ENCODE measurements around the gene EPHB2. TPM values are rescaled to one million over a fixed set of nuclear protein-coding genes. Genes with fewer than 3 reads are reported as not detected.
A peak's percentile ranks its signal among the peaks of the same experiment; 100 is the strongest.

EPHB2 gene
- total RNA-seq, 1 experiment from 2014 or later, result 3.3 TPM

DNA sequence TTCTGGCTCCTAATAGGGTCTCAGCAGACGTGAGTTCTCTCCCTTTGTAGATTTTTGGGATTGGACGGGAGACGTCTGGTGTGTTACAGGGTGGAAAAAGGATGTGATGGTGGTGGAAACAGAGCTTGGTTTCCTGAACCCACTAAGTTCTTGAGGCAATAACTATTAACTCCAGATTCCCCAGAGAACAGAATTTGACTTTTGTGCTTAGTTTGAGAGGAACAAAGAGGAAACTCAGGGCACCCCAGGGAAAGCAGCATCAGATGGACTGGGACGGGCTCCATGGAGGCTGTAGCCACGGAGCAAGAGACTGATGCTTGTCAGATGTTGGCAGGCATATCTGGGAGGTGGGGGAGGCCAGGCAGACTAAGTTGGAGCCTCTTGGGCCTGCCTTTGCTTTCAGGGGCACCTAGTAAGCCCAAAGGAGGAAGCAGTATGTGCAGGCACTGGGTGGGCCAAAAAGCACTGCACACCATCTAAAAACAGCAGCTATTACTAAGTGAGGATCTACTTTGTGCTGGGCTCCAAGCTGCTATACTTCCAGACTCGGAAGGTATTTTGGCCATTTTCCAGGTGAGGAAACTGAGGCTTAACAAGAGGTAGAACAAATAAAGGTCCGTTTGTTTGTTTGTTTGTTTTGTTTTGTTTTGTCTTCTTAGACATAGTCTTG lies 66.9 kb downstream of the EPHB2 start:
- DNase-seq (ENCODE audit: low spot score), result no peak

- no peak for DNase-seq (ENCODE audit: low spot score)
These were observed 67.8 kb downstream of the EPHB2 start for GRCh38 chr1:22778408-22778807.

DNA sequence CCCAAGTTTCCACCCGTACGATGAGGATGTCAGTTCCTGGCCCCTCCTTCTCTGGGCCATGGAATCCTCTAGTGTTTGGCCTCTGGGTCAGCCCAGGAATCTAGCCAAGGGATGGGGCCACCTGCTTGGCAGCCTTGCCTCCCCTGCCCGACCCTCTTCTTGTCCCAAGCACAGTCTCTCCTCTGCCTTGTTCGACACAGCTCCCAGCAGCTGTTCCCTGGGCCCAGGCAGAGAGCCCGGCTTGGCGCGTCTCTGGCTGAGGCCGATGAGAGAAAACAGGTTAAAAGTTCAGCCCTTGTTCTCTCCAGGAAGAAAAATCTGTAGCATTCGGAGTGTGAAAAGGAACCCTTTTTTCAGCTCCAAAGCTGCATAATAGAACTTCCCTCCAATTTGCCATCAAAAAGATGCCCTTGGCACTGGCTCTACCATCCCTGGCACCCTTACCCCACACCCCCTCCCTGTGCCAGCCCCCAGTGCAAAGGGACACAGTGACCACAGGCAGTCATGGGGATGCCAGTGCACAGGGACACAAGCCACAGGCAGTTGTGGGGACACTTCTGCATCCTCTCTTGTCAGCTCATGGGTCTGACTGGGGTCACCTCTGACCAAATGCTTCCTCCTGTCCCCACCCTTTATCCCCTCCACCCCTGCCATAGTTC lies 68.4 kb downstream of the EPHB2 start:
- DNase-seq (ENCODE audit: low spot score), result no peak

DNA sequence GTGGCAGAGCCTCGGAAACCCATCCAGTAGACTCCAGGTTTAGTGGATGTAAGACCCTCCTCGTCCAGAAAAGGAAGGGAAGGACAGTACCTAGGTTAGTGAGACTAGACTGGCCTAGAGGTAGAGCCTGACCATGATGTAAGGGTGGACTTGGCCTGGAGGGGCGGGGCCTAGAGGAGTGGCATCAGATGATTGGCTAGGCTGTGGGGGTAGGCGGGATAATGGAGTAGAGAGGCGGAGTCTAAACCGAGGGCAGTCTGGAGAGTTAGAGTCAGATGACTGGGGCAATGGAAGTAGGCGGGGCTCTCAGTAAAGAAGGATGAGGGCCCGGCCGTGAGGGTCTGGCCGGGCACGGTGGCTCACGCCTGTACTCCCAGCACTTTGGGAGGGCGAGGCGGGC lies 70.1 kb downstream of the EPHB2 start:
- peak; percentile 55 for DNase-seq (ENCODE audit: low spot score)

- DNase-seq (ENCODE audit: low spot score), result no peak
These were observed 70.8 kb downstream of the EPHB2 start for GRCh38 chr1:22781483-22781882.

GRCh38 chr1:22782406-22782805 lies 71.8 kb downstream of the EPHB2 start:
- DNase-seq (ENCODE audit: low spot score), result no peak

- DNase-seq (ENCODE audit: low spot score), result no peak
These were observed 73.7 kb downstream of the EPHB2 start for GRCh38 chr1:22784317-22784716.

DNA sequence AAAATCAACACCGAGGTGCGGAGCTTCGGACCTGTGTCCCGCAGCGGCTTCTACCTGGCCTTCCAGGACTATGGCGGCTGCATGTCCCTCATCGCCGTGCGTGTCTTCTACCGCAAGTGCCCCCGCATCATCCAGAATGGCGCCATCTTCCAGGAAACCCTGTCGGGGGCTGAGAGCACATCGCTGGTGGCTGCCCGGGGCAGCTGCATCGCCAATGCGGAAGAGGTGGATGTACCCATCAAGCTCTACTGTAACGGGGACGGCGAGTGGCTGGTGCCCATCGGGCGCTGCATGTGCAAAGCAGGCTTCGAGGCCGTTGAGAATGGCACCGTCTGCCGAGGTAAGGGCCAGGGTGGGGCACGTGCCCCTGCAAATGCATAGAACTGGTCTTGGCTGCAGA lies 74.1 kb downstream of the EPHB2 start:
- DNase-seq (ENCODE audit: low spot score), result no peak

DNA sequence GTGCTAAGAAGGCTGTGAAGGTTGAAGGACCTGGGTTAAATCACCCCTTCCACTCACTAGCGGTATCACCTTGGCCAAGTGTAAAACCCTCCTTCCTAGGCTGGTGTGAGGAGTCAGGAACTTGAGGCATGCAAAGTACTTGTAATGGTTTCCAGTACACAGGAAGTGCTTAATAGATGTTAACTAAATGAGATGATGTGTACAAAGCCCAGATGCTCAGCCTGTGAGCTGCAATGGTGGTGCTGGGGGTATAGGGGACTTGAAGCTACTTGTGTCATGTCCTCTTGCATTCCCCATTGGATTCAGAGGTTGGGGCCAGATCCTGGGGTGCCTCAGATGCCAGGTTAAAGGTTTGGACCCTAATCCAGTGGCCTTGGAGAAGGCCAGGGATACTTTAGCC lies 75.5 kb downstream of the EPHB2 start:
- no peak for DNase-seq (ENCODE audit: low spot score)

DNA sequence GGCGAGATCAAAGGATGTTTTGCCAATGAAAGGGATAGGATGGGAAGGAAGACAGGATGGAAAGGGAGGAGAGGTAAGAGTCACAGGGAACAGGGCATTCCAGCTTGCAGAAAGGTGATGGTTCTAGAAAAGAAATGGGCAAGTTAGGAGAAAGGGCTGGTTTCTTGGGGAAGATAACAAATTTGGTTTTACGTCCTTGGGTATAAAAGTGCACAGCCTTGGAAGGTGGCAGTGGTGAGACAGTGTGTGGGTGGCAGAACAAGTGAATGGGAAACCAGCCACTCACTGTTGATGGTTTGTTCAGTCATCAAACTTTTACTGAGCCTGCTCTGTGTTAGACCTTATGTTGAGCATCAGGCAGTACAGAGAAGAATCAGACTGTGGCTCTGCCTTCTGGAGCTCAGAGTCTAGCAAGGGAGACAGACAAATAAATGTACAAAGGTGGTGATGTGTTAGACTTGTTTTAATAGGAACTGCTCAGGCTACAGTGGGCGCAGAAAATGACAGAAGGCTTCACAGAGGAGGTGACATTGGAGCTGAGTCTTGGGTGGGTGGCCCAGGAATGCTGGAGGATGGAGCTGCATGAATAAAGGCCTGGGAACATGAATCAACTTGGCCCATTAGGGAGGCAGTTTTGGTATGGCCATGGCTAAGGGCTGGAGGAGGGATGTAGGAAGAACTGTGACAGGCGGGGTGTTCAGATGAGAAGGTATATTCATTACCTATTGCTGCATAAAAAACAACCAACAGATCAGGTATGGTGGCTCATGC lies 76.3 kb downstream of the EPHB2 start:
- DNase-seq (ENCODE audit: low spot score), result no peak

- no peak for DNase-seq (ENCODE audit: low spot score)
These were observed 77.0 kb downstream of the EPHB2 start for GRCh38 chr1:22787636-22788035.

DNA sequence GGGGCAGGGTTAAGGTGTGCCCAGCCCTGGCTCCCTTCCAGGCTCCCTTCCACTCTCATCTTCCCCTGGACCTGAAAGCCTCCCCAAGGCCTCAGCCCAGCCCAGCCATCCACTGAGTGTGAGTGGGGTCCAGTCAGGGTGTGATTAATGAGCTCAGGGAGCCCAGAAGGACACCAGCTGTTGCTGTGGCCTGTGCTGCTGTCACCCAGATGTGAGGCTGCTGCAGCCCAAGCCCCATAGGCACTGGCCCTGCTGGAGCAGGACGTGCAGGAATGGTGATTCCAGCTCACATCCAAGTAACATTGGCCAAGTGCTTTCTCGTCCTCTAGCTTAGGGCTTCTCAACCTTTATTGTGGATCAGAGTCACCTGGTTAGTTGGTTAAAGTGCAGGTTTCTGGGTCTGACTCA lies 77.6 kb downstream of the EPHB2 start:
- no peak for DNase-seq (ENCODE audit: low spot score)

GRCh38 chr1:22789356-22789994 lies 78.8 kb downstream of the EPHB2 start:
- no peak for DNase-seq (ENCODE audit: low spot score)

DNA sequence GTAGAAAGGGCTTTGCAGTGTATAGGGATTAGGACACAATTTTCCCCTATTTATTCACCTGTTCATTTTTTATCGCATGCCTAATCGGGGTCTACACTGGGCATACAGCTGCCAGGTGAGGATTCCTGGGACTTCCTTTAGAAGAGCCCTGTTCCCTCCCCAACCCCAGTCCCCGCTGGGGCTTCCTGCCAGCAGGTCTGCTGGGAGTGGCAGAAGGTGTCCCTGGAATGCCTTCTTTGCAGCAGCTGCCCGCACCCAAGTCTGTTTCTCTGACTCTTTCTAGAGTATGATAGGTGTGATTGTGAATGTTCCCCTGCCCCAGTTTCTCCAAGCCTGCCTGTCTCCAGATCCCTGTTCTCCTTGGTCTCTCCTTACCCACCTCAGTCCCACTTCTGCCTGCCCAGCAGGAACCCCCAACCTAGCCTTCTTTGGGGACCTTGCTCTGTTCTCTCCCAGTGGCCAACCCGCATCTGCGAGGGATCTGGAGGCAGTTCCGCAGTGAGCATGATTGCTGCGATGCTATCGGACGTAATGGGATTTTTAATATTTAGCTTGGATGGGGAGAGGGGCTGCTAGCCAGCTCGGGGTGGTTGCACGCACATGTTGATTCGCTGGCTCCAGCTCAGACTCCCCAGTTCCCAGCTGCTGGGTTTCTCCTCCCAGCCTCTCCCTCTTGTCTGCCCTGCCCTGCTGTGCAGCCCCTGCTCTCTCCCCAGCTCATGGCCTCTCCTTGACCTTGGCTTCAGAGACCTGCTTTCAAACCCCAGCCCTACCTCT lies 79.8 kb downstream of the EPHB2 start:
- DNase-seq (ENCODE audit: low spot score), result no peak

DNA sequence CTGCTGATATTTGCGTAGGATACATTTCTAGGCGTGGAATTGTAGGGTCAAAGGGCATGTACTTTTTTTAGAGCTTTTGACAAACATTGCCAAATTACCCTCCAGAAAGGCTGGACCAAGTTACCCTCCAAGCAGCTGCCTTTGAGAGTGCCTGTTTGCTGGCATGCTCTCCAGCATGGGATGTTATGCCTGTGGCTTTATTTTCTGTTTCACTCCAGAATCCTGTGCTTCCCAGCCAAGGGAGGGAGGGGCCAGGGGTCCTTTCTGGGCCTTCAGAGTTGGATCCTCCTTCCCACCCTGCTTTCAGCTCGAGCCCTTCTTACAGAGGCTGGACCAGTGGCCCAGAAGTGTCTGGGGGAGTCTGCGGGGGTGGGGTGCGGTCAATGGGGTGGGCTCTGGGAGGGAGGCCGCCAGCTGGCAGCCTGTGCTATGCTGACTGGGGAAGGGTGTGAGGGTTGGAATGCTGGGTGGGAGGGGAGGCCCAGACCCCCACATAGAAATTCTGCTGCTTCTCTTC lies 81.2 kb downstream of the EPHB2 start:
- no peak for DNase-seq (ENCODE audit: low spot score)

- no peak for DNase-seq (ENCODE audit: low spot score)
These were observed 81.9 kb downstream of the EPHB2 start for GRCh38 chr1:22792396-22793160.

GRCh38 chr1:22793647-22794046 lies 83.0 kb downstream of the EPHB2 start:
- DNase-seq (ENCODE audit: low spot score), result no peak

- no peak for DNase-seq (ENCODE audit: low spot score)
These were observed 84.2 kb downstream of the EPHB2 start for GRCh38 chr1:22794647-22795365.

DNA sequence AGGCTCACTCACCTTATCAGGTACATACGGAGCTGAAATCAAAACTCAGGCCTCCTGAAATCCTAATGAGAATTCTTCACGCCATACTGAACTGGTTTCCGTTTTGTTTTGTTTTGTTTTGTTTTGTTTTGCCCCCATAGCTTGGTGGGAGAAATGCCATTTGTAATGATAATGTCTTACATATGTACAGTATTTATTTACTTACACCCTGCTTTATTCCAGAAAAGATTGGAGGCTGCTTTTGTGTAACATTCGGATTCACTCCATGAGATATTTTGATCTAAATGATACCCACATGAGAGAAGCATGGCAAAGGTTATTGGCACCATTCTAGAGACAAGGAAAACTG lies 84.7 kb downstream of the EPHB2 start:
- no peak for DNase-seq (ENCODE audit: low spot score)

DNA sequence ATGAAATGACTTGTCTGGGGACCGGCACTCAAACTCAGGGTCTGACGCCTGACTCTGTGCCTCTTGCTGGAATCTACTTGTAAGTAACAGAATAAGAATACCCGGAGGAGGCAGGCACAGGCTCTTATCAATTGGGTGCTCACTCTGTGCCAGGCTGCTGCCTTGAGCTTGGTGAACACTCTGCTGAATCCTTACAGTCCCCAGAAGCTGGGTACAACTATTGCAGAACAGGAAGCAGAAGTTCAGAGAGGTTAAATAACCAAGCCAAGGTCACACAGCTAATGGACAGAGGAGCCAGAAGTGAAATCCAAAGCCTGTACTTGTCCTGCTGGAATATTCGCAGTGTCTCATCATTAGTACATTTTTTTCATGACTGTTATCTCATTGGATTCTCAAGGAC lies 86.0 kb downstream of the EPHB2 start:
- no peak for DNase-seq (ENCODE audit: low spot score)

Data from HT-29 (cell line).